HG02759 (cell line): ENCODE measurements around the gene CTNND2.
"Not testable (repeated sequence)": the region's sequence is repeated elsewhere in the genome, so short reads cannot be mapped to it uniquely, and the experiment has no call there.

Experiments used
- ATAC-seq: cut with Tn5 transposase; IDR thresholded peaks from one replicate; pipeline ENCODE4 v1.9.1; 2021; ENCODE audit warnings: mild to moderate bottlenecking, moderate library complexity; ENCODE audit not compliant: unreplicated experiment

The CTNND2 gene

DNA sequence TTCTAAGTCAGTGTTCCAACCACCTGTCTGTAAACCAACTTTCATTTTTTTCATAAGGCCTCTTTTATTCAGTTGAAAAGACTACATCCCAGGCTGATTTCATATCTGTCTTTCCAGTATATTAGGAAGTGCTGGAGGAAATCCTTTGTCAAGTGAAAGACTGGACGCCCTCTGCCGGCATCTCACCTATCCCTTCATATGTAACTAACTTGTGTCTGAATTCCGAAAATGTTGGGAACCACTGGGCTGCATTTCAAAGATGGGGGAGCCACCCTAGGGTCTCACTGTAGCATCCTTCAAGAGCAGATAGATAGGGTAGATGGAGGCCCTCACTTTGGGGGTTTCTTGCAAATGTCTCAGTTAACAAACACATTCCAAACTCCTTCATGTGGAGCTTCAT, 569.8 kb downstream of the CTNND2 start:
- no peak for ATAC-seq

- no peak for ATAC-seq
Observed at GRCh38 chr5:11329679-11330078, 574.6 kb downstream of the CTNND2 start.

- ATAC-seq: no peak
Observed at GRCh38 chr5:11324521-11325289, 579.5 kb downstream of the CTNND2 start.

DNA sequence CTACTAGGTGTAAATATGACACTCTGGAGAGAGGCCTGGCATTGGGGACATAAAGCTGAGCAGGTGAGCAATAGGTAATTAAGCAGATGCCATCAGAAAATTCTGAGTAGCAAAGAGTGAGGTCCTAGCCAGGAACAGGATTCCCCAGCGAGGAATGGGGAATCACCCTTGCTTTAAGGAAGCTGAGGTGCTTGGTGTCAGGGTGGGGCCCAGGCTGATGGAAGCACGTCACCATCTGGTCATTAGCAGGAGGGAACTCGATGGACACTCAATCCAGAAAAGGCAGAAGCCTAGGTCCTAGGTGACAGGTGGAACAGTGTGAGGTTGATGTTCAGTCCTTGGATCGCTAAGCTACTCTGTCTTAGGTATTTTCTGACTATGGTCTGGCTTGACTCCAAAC, 580.5 kb downstream of the CTNND2 start:
- no peak for ATAC-seq

- no peak for ATAC-seq
Observed at GRCh38 chr5:11322133-11322532, 582.1 kb downstream of the CTNND2 start.

- ATAC-seq: no peak
Observed at GRCh38 chr5:11319836-11320580, 584.2 kb downstream of the CTNND2 start.

DNA sequence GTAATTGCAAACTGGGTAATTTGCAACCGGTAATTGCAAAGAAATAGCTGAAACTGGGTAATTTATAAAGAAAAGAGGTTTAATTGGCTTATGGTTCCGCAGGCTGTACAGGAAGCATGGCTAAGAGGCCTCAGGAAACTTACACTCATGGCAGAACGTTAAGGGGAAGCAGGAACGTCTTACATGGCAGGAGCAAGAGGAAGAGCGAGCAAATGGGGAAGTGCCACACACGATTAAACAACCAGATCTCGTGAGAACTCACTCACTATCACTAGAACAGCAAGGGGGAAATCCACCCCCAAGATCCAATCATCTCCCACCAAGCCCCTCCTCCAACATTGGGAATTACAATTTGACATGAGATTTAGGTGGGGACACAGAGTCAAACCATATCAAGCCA, 590.6 kb downstream of the CTNND2 start:
- ATAC-seq: not testable (repeated sequence)

DNA sequence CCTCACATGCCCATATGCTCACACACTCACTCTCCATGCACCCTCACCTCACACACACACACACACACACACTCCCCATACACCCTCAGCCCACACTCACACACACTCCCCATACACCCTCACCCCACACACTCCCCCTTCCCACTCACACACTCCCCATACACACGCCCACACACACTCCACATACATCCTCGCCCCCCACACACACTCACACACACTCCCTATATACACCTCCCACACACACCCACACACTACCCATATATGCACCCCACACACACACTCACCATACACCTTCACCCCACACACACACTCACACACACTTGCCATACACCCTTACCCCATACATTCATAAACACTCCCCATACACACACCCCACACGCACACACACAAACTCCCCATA, 592.5 kb downstream of the CTNND2 start:
- ATAC-seq: no peak

- no peak for ATAC-seq
Observed at GRCh38 chr5:11311272-11311671, 593.0 kb downstream of the CTNND2 start.

- ATAC-seq: no peak
Observed at GRCh38 chr5:11310158-11310557, 594.1 kb downstream of the CTNND2 start.

- ATAC-seq: no peak
Observed at GRCh38 chr5:11306365-11306764, 597.9 kb downstream of the CTNND2 start.

DNA sequence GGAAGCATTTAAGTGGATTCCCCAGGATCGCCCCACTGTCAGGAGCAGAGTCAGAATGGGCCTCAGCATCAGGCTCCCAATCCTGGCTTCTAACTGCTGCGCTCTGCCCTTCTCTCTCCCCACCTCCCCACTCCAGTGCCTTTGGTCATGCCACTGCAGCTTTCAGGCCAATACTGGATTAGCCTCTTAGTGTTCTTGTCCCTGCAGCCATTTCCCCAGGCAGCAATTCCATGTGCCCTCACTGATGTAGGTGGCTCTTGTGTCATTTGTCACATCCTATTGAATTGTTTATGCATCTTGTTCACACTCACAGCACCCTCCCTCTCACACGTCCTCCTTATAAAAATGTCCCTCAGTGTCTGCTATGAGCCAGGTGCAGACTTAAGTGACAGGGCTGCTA, 599.0 kb downstream of the CTNND2 start:
- no peak for ATAC-seq

DNA sequence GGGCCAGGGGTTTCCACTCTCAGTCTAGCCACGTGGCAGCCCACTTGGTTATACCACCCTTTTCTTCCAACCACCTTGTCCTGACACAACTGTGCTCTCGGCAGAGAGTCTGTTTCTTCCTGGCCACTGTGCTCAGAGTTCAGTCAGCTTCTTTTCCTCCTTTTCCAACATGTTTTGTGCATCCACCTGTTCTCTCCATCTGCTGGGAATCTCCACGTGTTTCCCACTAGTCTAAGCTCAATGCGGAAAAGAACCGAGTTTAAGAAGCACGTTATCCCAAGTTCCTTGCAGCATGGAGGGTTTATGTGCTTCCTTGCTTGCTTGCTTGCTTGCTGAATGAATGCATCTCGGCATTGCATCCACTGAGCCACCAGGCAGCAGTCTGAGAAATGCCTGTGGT, 599.6 kb downstream of the CTNND2 start:
- ATAC-seq: no peak

- ATAC-seq: no peak
Observed at GRCh38 chr5:11302663-11303062, 601.6 kb downstream of the CTNND2 start.

GRCh38 chr5:11301171-11301570, 603.1 kb downstream of the CTNND2 start:
- ATAC-seq: no peak

DNA sequence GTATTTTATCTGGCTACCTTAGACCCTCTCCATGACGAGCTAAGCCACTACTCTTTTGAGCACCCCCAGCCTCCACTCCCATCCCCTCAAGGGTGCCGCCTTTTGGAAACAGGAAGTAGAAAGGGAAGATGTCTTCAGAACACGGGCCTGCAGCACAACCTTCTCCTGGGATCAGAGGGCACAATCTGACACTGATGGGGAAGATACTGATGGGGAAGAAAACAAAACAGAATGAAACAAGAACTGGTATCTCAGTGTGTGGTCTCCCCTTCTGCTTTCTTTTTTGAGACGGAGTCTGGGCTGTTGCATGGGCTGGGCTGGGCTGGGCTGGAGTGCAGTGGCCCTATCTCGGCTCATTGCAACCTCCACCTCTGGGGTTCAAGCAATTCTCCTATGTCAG, 603.5 kb downstream of the CTNND2 start:
- no peak for ATAC-seq

- ATAC-seq: no peak
Observed at GRCh38 chr5:11298877-11299276, 605.4 kb downstream of the CTNND2 start.

DNA sequence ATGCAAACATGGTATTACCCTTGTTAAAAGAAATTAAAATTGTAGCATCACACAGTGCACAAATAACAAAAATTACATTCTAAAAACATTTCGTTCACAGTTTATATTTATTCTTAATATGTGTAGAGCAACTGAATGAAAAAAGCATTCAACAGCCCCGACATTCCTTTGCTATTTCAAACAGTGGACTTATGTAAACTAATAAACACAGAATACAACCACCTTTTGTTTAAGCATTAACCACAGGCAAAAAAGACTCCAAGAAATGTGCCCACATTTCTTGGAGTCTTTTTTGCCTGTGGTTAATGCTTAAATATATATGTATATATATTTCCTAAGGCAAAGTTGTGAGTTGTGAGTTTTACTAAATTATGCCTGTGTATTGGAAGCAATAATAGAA, 610.7 kb downstream of the CTNND2 start:
- no peak for ATAC-seq

- ATAC-seq: no peak
Observed at GRCh38 chr5:11292648-11293356, 611.4 kb downstream of the CTNND2 start.

DNA sequence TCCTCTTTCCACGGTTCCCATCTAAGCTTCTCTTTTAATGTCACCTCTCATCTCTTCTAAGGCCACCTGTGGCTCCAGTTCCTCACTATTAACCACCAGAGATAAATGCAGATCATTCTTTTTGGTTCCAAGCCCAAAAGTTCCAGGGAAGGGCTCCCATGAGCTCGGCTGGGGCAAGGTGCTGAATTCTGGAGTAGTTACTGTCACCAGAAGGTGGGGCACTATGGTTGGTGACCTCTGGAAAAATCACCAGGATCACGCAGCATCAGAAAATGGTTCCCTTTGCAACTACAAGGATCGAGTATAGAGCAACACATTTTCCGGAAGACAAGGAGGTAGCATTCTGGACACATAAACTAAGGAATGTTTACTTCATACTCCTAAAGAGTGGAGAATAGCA, 614.5 kb downstream of the CTNND2 start:
- ATAC-seq: no peak

- ATAC-seq: no peak
Observed at GRCh38 chr5:11289208-11289607, 615.0 kb downstream of the CTNND2 start.

- no peak for ATAC-seq
Observed at GRCh38 chr5:11281842-11282241, 622.4 kb downstream of the CTNND2 start.
